Osteoblast (primary cell): ENCODE results near the gene ING5. TPM values are rescaled to one million over a fixed set of nuclear protein-coding genes. Genes with fewer than 3 reads are reported as not detected.

Experiments
- DNase-seq: peaks from one replicate; pipeline ENCODE4 v3.0.0; 2011; ENCODE audit warnings: low spot score, mixed read lengths; ENCODE audit not compliant: insufficient read length; ENCODE audit errors: missing footprints
- H2AFZ ChIP-seq: 2 replicates; pipeline ENCODE4 v1.6.0; 2011; ENCODE audit warnings: mild to moderate bottlenecking, low read length
- H3K27ac ChIP-seq: 2 replicates; pipeline ENCODE4 v1.5.1; 2011; ENCODE audit warnings: mild to moderate bottlenecking, low read depth, low read length, moderate library complexity
- H3K27me3 ChIP-seq: 2 replicates; pipeline ENCODE4 v1.6.0; 2012; ENCODE audit warnings: mild to moderate bottlenecking, control low read depth, inconsistent platforms, low read length, moderate library complexity; ENCODE audit not compliant: insufficient read depth
- H3K36me3 ChIP-seq: 2 replicates; pipeline ENCODE4 v1.5.1; 2011; ENCODE audit warnings: mild to moderate bottlenecking, low read length, control low read depth, moderate library complexity; ENCODE audit not compliant: insufficient read depth
- H3K4me1 ChIP-seq: 2 replicates; pipeline ENCODE4 v1.5.1; 2011; ENCODE audit warnings: mild to moderate bottlenecking, low read length, control low read depth, moderate library complexity; ENCODE audit not compliant: insufficient read depth
- H3K4me2 ChIP-seq: 2 replicates; pipeline ENCODE4 v1.6.0; 2011; ENCODE audit warnings: mild to moderate bottlenecking, low read length; ENCODE audit not compliant: insufficient read depth
- H3K4me3 ChIP-seq: fragments of 200-600 bp; sonication (generic); 3 replicates; pipeline ENCODE4 v1.5.1; 2012; ENCODE audit warnings: mild to moderate bottlenecking, low read length, inconsistent platforms; ENCODE audit not compliant: insufficient read depth
- H3K79me2 ChIP-seq: 2 replicates; pipeline ENCODE4 v1.6.0; 2012; ENCODE audit warnings: mild to moderate bottlenecking, low read length, control low read depth, inconsistent platforms; ENCODE audit not compliant: insufficient read depth
- H3K9me3 ChIP-seq: 2 replicates; pipeline ENCODE4 v1.5.1; 2011; ENCODE audit warnings: low read depth, low read length, control low read depth
- H4K20me1 ChIP-seq: 2 replicates; pipeline ENCODE4 v1.6.0; 2012; ENCODE audit warnings: mild to moderate bottlenecking, low read length, control low read depth; ENCODE audit not compliant: insufficient read depth
- total RNA-seq: library from RNA; depleted of rRNA; stranded (reverse); fragments of >200 nt; gene quantifications from 2 replicates; pipeline ENCODE4 v1.2.3, GENCODE V29; 2012
- TF ChIP-seq, protein P1 (sequence below): IDR thresholded peaks from 2 replicates; pipeline ENCODE4 v1.5.1; 2011; ENCODE audit warnings: mild to moderate bottlenecking, low read depth, low read length, moderate library complexity; ENCODE audit errors: extremely low read depth

ING5 gene
- total RNA-seq, 1 donor, result 16.6 TPM

DNA sequence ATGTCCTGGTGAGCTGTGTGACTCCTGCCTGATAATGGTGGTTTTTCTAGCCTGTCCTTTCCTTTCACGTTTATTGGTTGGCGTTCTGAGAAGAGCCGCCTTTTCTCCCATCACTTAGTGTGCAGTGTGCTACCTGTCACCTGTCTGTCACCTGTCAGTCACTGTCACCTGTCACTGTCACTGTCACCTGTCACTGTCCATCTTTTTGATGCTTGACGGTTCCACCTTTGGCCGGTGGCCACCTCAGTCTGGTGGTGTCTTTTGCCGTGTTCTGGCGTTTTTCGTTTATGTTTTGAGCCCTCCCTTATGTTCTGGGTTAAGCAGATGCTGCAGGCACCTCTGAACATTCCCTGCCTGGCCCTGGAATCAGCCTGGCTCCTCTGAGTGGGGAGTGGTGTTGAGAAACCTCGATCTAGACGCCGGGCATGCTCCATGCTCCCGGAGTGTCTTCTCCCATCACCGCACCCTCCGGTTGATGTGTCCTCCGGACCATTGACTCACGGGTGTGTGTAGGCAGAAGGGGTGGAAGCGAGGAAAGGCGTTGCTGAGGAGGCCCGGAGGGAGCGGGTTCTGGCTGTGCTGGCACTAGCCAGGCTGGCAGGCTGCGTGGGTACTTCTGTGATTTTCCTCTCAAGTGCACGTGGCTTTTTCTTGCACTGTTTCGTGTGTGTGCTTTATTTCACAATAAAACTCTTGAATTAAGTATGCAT, 36.0 kb upstream of the ING5 start:
- H3K9me3 ChIP-seq, result no peaks in the 10 kb centered on the region
- peak overlapping the region; percentile 90 for H3K4me2 ChIP-seq

DNA sequence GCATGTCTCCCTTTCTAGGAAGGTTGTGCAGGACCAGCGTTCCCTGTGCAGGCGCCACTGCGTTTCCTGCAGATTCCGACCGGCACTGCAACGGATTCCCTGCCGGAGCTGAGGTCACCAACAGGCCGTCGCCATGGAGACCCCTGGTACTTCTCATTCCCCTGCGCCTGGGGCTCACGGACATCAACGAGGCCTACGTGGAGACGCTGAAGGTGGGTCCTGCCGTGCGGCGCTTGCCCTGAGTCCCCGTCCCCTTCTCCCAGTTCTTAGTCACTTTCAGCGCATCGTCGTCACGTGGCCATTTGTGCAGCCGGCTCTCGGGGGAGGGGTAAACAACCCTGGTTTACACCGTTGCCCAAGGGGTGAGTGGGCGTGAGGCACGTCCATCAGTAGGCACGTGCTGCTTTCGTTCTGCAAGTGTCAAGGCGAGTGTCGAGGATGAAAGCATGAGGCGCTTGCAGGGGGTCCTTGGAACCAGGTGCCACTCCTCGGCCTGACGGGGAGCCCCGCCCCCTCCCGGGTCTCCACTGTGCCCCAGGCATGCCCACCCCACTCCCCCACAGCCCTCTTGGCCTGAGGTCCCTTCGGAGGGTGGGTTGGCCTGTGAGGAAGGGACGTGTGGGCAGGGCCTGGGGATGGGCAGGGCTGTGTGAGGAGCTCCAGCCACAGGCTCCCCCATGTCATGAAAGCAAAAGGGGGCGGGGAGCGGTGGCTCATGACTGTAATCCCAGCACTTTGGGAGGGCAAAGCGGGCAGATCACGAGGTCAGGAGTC, 35.0 kb upstream of the ING5 start:
- Histone ChIP-seq H3K36me3 (peaks cover 28% of the 10 kb centered on the region), H3K9me3 (no peaks in the 10 kb centered on the region)

More for the DNA sequence above, 36.0 kb upstream of the ING5 start:
- Histone ChIP-seq H2AFZ (no peak overlapping the region), H3K4me3 (peak overlapping the region; percentile 64), H3K79me2 (no peaks in the 10 kb centered on the region), H4K20me1 (peaks cover 6% of the 10 kb centered on the region), H3K36me3 (peaks cover 35% of the 10 kb centered on the region), H3K27ac (peak overlapping the region; percentile 99), H3K4me1 (peaks cover 19% of the 10 kb centered on the region), H3K27me3 (no peaks in the 10 kb centered on the region)
- TF ChIP-seq, protein P1, sequence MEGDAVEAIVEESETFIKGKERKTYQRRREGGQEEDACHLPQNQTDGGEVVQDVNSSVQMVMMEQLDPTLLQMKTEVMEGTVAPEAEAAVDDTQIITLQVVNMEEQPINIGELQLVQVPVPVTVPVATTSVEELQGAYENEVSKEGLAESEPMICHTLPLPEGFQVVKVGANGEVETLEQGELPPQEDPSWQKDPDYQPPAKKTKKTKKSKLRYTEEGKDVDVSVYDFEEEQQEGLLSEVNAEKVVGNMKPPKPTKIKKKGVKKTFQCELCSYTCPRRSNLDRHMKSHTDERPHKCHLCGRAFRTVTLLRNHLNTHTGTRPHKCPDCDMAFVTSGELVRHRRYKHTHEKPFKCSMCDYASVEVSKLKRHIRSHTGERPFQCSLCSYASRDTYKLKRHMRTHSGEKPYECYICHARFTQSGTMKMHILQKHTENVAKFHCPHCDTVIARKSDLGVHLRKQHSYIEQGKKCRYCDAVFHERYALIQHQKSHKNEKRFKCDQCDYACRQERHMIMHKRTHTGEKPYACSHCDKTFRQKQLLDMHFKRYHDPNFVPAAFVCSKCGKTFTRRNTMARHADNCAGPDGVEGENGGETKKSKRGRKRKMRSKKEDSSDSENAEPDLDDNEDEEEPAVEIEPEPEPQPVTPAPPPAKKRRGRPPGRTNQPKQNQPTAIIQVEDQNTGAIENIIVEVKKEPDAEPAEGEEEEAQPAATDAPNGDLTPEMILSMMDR, result no peak
- peak; percentile 92 for DNase-seq

DNA sequence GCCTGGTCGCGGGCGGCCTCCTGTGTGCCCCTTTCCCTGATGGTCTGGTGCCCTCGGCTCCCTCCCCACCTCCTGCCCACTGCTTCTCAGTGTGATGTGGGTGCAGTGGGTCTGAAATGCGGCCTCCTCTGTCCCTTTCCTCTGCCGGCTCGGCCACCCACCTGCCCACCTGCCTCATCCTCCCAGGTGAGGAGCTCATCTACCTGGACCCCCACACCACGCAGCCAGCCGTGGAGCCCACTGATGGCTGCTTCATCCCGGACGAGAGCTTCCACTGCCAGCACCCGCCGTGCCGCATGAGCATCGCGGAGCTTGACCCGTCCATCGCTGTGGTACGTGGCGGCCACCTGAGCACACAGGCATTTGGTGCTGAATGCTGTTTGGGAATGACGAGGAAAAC, 33.5 kb upstream of the ING5 start:
- DNase-seq, result no peak
- Histone ChIP-seq H3K36me3 (peaks cover 33% of the 10 kb centered on the region), H3K4me3 (no peak overlapping the region), H2AFZ (no peak overlapping the region), H4K20me1 (no peaks in the 10 kb centered on the region), H3K4me2 (no peak overlapping the region), H3K9me3 (no peaks in the 10 kb centered on the region), H3K27ac (no peak overlapping the region), H3K79me2 (no peaks in the 10 kb centered on the region), H3K27me3 (no peaks in the 10 kb centered on the region), H3K4me1 (peaks cover 19% of the 10 kb centered on the region)
- TF ChIP-seq, protein P1, result no peak

More for the DNA sequence above, 35.0 kb upstream of the ING5 start:
- Histone ChIP-seq H4K20me1 (peaks cover under 1% of the 10 kb centered on the region), H3K27ac (no peak overlapping the region), H3K4me1 (peaks cover 19% of the 10 kb centered on the region), H3K4me3 (no peak overlapping the region), H3K4me2 (no peak overlapping the region), H3K79me2 (no peaks in the 10 kb centered on the region), H3K27me3 (no peaks in the 10 kb centered on the region), H2AFZ (no peak overlapping the region)
- DNase-seq, result no peak
- TF ChIP-seq, protein P1, result no peak

DNA sequence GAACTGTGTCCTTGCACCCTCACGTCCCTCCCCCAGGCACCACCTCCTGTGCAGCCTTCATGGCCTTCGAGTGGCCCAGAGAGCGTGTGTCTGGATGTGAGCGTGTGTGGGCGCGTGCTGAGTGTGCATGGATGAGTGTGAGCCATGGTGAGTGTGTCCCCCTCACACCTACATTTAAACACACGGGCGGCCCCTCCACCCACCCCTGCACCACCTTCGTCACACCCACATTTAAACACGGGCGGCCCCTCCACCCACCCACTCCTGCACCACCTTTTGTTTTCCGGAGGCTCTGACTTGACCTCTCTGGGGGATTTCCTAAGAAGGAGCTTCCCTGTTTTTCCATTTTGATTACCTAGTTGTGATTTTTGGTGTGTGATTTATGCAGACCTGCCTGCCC, 33.0 kb upstream of the ING5 start:
- Histone ChIP-seq H3K27ac (no peak overlapping the region), H3K4me3 (no peak overlapping the region), H3K9me3 (no peaks in the 10 kb centered on the region), H2AFZ (no peak overlapping the region), H3K36me3 (peaks cover 33% of the 10 kb centered on the region), H3K79me2 (no peaks in the 10 kb centered on the region), H3K27me3 (no peaks in the 10 kb centered on the region), H3K4me1 (peaks cover 19% of the 10 kb centered on the region), H4K20me1 (no peaks in the 10 kb centered on the region), H3K4me2 (no peak overlapping the region)
- TF ChIP-seq, protein P1, result no peak
- no peak for DNase-seq
